Nucleus accumbens (tissue), 56 donors: ENCODE measurements around the gene TMEM63B.
"Not testable (repeated sequence)": the region's sequence is repeated elsewhere in the genome, so short reads cannot be mapped to it uniquely, and the experiment has no call there.

Source experiments
- DNase-seq, 56 donors: peaks; one replicate each; lab custom pipeline; 2025; lab: John Stamatoyannopoulos, UW

The TMEM63B gene

GRCh38 chr6:44138717-44139350 lies 11.5 kb downstream of the TMEM63B start:
- no peak for DNase-seq

- DNase-seq, result no peak
These were observed 12.0 kb downstream of the TMEM63B start for GRCh38 chr6:44139351-44139743.

- no peak for DNase-seq
These were observed 15.5 kb downstream of the TMEM63B start for GRCh38 chr6:44142835-44143234.

- DNase-seq, result no peak
These were observed 16.4 kb downstream of the TMEM63B start for GRCh38 chr6:44143731-44144130.

GRCh38 chr6:44144536-44144935 lies 17.2 kb downstream of the TMEM63B start:
- DNase-seq, result not testable (repeated sequence)

- no peak for DNase-seq
These were observed 18.5 kb downstream of the TMEM63B start for GRCh38 chr6:44145839-44146238.

GRCh38 chr6:44146685-44147084 lies 19.3 kb downstream of the TMEM63B start:
- no peak for DNase-seq

GRCh38 chr6:44147256-44147655 lies 19.9 kb downstream of the TMEM63B start:
- no peak for DNase-seq

GRCh38 chr6:44148306-44148705 lies 21.0 kb downstream of the TMEM63B start:
- DNase-seq, result no peak

- DNase-seq, result no peak
These were observed 22.1 kb downstream of the TMEM63B start for GRCh38 chr6:44149369-44150012.

- DNase-seq, result no peak
These were observed 23.1 kb downstream of the TMEM63B start for GRCh38 chr6:44150317-44150917.

GRCh38 chr6:44151348-44152108 lies 24.2 kb downstream of the TMEM63B start:
- peak in 47 of 56 donors; percentile 3 to 74 (median 27) for DNase-seq

- no peak for DNase-seq
These were observed 24.7 kb downstream of the TMEM63B start for GRCh38 chr6:44152109-44152461.

GRCh38 chr6:44152533-44152932 lies 25.2 kb downstream of the TMEM63B start:
- DNase-seq, result no peak

GRCh38 chr6:44154067-44154466 lies 26.7 kb downstream of the TMEM63B start:
- DNase-seq, result no peak

- no peak for DNase-seq
These were observed 29.3 kb downstream of the TMEM63B start for GRCh38 chr6:44156494-44157151.

- DNase-seq, result no peak
These were observed 29.8 kb downstream of the TMEM63B start for GRCh38 chr6:44157152-44157521.

GRCh38 chr6:44158770-44159228 lies 31.4 kb downstream of the TMEM63B start, which contains the start of gene CAPN11:
TSS of gene CAPN11 (plus strand) at chr6:44158820. CDS start at chr6:44158849, 29 bp downstream.
- no peak for DNase-seq

GRCh38 chr6:44161997-44162338 lies 34.6 kb downstream of the TMEM63B start:
- no peak for DNase-seq

GRCh38 chr6:44162876-44163625 lies 35.7 kb downstream of the TMEM63B start:
- no peak for DNase-seq
